IMR-90 (cell line): ENCODE results near the gene FNTB.

Experiments
- CHD1 ChIP-seq: IDR thresholded peaks from 2 replicates; pipeline ENCODE4 v1.6.1; 2012; ENCODE audit warnings: low read depth, low read length, improper control_type of control experiment
- MXI1 ChIP-seq: IDR thresholded peaks from 2 replicates; pipeline ENCODE4 v1.6.1; 2012; ENCODE audit warnings: low read depth, mild to moderate bottlenecking, low read length, moderate library complexity, borderline replicate concordance
- NFE2L2 ChIP-seq: fragments of 150-350 bp; IDR thresholded peaks from 2 replicates; pipeline ENCODE4 v1.6.1; 2016; ENCODE audit warnings: low read depth, mild to moderate bottlenecking, low read length
- POLR2A ChIP-seq: IDR thresholded peaks from 2 replicates; pipeline ENCODE4 v1.6.1; 2012; ENCODE audit warnings: mild to moderate bottlenecking, low read depth, low read length
- SMC3 ChIP-seq: fragments of 150-350 bp; IDR thresholded peaks from 2 replicates; pipeline ENCODE4 v1.6.1; 2016; ENCODE audit warnings: low read depth, mild to moderate bottlenecking, antibody characterized with exemption, low read length, moderate library complexity
- TF ChIP-seq, protein P1 (sequence below): conservative IDR thresholded peaks from 2 replicates; pipeline ENCODE4 v1.5.1; 2012; ENCODE audit warnings: mild to moderate bottlenecking, low read depth, low read length, improper control_type of control experiment
- TF ChIP-seq, protein P2 (sequence below): fragments of 150-350 bp; IDR thresholded peaks from 2 replicates; pipeline ENCODE4 v1.6.1; 2017; ENCODE audit warnings: mild to moderate bottlenecking, antibody characterized with exemption, low read length, low read depth
- TF ChIP-seq, protein P3 (sequence below): fragments of 150-350 bp; IDR thresholded peaks from 2 replicates; pipeline ENCODE4 v1.6.1; 2016; ENCODE audit warnings: low read depth, mild to moderate bottlenecking, low read length, moderate library complexity, borderline replicate concordance

DNA sequence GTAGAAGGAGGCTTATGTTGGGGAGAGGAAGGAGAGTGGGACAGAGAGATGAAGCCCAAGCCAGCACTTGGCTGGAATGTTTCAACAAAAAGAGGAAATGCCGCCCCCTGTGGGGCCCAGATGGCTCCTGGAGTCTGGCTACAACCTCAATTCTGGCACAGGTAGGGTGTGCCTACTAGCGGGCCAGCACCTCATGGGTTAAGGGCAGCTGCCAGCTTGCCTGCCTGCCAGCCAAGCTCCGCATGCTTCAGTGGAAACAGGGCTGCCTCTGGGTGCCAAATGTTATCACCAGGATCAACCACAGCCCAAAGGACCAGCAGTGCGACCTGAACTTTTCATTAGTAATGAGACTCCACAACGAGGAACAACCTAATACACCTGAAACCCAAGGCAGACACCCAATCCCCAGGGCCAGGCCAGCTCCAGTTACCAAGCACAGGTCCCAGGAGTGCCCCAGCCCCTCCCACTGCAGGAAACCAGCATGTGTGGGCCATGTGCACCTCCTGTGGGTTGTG lies 25.9 kb upstream of the FNTB start:
- TF ChIP-seq POLR2A = no peak
- TF ChIP-seq, protein P1, sequence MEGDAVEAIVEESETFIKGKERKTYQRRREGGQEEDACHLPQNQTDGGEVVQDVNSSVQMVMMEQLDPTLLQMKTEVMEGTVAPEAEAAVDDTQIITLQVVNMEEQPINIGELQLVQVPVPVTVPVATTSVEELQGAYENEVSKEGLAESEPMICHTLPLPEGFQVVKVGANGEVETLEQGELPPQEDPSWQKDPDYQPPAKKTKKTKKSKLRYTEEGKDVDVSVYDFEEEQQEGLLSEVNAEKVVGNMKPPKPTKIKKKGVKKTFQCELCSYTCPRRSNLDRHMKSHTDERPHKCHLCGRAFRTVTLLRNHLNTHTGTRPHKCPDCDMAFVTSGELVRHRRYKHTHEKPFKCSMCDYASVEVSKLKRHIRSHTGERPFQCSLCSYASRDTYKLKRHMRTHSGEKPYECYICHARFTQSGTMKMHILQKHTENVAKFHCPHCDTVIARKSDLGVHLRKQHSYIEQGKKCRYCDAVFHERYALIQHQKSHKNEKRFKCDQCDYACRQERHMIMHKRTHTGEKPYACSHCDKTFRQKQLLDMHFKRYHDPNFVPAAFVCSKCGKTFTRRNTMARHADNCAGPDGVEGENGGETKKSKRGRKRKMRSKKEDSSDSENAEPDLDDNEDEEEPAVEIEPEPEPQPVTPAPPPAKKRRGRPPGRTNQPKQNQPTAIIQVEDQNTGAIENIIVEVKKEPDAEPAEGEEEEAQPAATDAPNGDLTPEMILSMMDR = no peak
- no peak for TF ChIP-seq CHD1
- TF ChIP-seq MXI1 = no peak
- no peak for TF ChIP-seq NFE2L2
- TF ChIP-seq, protein P2, sequence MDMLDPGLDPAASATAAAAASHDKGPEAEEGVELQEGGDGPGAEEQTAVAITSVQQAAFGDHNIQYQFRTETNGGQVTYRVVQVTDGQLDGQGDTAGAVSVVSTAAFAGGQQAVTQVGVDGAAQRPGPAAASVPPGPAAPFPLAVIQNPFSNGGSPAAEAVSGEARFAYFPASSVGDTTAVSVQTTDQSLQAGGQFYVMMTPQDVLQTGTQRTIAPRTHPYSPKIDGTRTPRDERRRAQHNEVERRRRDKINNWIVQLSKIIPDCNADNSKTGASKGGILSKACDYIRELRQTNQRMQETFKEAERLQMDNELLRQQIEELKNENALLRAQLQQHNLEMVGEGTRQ = no peak
- TF ChIP-seq, protein P3, sequence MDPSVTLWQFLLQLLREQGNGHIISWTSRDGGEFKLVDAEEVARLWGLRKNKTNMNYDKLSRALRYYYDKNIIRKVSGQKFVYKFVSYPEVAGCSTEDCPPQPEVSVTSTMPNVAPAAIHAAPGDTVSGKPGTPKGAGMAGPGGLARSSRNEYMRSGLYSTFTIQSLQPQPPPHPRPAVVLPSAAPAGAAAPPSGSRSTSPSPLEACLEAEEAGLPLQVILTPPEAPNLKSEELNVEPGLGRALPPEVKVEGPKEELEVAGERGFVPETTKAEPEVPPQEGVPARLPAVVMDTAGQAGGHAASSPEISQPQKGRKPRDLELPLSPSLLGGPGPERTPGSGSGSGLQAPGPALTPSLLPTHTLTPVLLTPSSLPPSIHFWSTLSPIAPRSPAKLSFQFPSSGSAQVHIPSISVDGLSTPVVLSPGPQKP = no peak
- TF ChIP-seq SMC3 = no peak
